A549 (cell line): ENCODE measurements around the gene RBKS.

Experiments used
- MYC ChIP-seq: IDR thresholded peaks from 2 replicates; pipeline ENCODE4 v1.6.1; 2012; ENCODE audit warnings: mild to moderate bottlenecking, inconsistent platforms, low read length, improper control_type of control experiment, borderline replicate concordance
- TF ChIP-seq, protein P1 (sequence below): fragments of >200 bp; sonication (Bioruptor Twin); formaldehyde crosslinking; IDR thresholded peaks from 3 replicates; pipeline ENCODE4 v1.5.1; 2016

DNA sequence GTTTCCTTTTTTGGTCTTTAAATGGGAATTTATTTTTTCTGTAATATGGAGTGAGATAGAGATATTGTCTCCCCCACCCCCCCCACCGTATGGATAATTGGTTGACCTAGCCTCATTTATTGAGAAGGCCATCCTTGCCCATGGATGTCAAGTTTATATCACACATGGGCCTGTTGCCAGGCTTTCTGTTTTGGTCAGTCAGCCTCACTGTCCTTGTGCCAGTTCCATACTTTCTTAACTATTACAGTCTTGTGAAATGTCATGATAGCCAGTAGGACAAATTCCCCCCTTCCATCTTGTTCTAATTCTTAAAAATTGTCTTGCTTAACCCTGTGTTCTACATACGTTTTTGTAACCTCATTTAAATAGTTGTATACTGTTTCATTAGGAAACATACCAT is 12.8 kb upstream of the RBKS start:
- TF ChIP-seq MYC, result no peak
- TF ChIP-seq, protein P1, sequence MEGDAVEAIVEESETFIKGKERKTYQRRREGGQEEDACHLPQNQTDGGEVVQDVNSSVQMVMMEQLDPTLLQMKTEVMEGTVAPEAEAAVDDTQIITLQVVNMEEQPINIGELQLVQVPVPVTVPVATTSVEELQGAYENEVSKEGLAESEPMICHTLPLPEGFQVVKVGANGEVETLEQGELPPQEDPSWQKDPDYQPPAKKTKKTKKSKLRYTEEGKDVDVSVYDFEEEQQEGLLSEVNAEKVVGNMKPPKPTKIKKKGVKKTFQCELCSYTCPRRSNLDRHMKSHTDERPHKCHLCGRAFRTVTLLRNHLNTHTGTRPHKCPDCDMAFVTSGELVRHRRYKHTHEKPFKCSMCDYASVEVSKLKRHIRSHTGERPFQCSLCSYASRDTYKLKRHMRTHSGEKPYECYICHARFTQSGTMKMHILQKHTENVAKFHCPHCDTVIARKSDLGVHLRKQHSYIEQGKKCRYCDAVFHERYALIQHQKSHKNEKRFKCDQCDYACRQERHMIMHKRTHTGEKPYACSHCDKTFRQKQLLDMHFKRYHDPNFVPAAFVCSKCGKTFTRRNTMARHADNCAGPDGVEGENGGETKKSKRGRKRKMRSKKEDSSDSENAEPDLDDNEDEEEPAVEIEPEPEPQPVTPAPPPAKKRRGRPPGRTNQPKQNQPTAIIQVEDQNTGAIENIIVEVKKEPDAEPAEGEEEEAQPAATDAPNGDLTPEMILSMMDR, result no peak
